Activated CD8-positive, alpha-beta memory T cell treated with anti-CD3 and anti-CD28 coated beads for 1 hour (primary cell): ENCODE measurements around the gene ANKRD63.

Source experiments
- DNase-seq, 2 donors: peaks; one replicate each; pipeline ENCODE4 v3.0.0-alpha.2; 2020; ENCODE audit warnings: low read depth in 1 of 2; ENCODE audit errors: extremely low read depth in 1 of 2

The ANKRD63 gene

GRCh38 chr15:40282869-40283614 is at the start of gene ANKRD63:
ANKRD63 (minus strand) TSS chr15:40283064; CDS start chr15:40282586, 478 bp downstream.
- peak in 1 of 2 donors; percentile 25 for DNase-seq

- no peak for DNase-seq
These were observed 49.4 kb upstream of the ANKRD63 start for GRCh38 chr15:40332113-40332781.

DNA sequence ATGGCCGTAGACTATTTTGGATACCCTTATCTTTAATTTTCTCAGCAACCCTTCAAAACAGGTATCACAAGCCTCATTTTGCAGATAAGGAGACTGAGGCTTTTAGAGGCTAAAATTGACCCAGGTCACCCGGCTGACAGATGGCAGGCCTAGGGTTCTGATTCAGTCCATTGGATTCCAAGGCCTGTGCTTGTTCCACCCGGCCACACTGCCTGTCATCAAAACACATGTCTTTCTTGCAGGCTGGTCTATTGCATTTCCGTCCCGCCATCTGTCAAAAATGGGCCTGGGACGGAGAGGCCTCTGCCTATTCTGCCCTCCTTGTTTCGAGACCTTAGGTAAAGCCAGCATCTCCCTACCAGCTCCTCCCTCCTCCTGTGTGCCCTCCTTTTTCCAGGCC is 48.8 kb upstream of the ANKRD63 start:
- no peak for DNase-seq

GRCh38 chr15:40331026-40331425 is 48.2 kb upstream of the ANKRD63 start:
- no peak for DNase-seq

GRCh38 chr15:40330368-40330836 is 47.5 kb upstream of the ANKRD63 start:
- no peak for DNase-seq

DNA sequence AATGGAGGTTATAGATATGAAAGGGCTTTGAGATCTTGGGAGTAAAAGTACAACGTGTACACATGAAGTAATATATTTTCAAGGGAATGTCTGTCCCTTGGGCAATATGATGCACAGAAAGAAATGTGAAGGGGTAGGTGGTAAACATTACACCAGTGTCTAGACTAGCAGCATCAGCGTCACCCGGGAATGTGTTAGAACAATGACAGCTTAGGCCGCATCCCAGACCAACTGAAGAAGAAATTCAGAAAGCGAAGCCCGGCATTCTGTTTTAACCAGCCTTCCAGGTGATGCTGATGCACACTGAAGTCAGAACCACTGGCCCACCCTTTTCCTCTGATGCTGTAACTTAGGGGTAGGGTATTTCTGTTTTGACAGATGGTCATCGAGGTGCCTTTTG is 46.9 kb upstream of the ANKRD63 start:
- no peak for DNase-seq

GRCh38 chr15:40328751-40329150 is 45.9 kb upstream of the ANKRD63 start:
- DNase-seq: no peak

DNA sequence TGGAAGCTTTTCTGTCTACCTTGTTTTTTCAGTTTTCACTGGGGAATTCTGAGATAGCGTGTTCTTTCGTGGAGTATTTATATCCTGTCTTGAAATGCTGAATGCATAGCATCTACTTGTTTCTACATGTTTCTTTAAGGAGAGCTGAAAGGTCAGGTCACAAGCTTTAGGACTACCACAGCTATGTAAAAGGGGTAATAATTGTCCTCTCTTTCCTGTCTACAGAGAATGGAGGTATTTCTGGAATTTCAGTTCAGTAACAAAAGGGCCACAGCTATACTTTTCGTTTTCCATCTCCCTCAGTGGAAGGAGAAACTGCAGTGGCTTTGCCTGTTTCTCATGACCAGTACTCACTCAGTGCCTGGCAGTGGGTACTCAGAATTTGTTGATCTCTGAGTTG is 45.3 kb upstream of the ANKRD63 start:
- no peak for DNase-seq

DNA sequence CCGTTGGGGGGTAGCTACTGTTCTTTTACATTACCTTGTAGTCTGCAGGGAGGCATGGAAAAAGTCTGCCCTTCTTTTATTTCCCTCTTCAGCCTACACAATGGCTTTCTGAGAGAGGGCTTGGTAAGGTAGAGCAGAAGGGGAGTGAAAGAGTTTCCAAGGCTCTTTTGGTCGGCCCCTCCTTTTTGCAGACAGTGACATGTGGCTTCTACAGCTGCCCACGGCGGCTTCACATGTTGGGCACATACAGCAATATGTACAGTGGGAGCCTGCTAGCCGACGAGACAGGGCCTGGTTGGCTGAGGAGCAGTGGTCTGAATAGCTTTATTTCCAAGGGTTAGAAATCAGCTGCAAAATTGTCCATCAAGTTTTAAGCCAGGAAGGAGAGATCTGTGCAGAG is 44.6 kb upstream of the ANKRD63 start:
- no peak for DNase-seq

DNA sequence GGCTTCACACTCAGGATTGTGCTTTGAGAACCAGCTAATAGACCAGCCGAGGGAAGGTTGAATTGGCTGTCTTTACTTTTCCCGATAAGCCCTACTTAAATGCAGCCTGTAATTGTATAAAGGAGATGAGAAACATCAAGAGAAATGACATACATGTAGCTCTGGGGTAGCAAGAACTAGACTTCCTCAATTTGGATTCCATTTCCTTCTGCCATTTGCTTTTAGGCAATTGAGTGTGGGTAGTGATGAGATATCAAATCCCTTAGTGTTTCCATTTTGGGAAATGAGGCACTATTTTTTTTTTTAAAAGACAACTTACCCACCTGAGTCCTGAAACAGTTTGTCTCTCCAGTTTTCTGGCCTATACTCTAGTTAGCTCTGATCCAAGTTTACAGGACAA is 42.8 kb upstream of the ANKRD63 start:
- DNase-seq: no peak

- DNase-seq: no peak
These were observed 42.3 kb upstream of the ANKRD63 start for GRCh38 chr15:40325188-40325587.

GRCh38 chr15:40323953-40324937 is 41.4 kb upstream of the ANKRD63 start:
- no peak for DNase-seq

GRCh38 chr15:40323239-40323952 is 40.5 kb upstream of the ANKRD63 start, which contains the start of gene INAFM2:
INAFM2 (plus strand) TSS chr15:40323692; CDS start chr15:40324056, 364 bp downstream.
- DNase-seq: peak; percentile 75 to 84

DNA sequence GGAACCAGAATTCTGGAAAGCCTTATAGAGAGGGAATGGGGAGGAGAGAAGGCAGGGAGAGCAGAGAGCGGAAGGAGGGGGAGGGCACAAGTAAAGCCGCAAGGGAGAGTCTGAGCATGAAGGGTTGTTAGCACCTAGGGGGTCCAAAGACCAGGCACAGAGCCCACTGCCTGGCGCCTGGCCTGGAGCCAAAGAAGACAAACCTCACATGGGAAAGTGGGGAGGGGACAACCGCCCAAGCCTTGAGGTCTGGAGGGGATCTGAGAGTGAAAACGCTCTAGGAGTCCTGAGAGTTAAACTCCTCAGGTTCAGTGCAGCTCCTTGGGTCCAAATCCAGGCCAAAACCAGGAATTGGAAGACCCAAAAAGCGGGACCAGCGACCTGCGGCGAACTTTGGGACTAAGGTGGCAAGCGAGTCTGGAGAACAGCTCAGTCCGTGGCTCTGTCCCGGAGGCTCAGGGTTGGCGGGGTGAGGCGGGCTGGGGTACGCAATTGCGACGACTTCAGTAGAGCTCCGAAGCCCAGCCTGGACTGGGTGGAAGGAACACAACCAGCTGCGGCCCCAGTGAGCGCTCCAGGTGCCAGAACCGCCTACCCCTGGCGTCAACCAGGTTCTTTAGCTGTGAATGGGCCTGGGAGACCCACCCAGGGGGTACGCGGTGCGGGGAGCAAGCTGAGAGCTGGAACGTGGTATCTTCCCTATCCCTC is 39.8 kb upstream of the ANKRD63 start:
- no peak for DNase-seq

- no peak for DNase-seq
These were observed 38.1 kb upstream of the ANKRD63 start for GRCh38 chr15:40320931-40321371.

- no peak for DNase-seq
These were observed 37.5 kb upstream of the ANKRD63 start for GRCh38 chr15:40320409-40320808.

GRCh38 chr15:40317580-40317979 is 34.7 kb upstream of the ANKRD63 start:
- DNase-seq: no peak

DNA sequence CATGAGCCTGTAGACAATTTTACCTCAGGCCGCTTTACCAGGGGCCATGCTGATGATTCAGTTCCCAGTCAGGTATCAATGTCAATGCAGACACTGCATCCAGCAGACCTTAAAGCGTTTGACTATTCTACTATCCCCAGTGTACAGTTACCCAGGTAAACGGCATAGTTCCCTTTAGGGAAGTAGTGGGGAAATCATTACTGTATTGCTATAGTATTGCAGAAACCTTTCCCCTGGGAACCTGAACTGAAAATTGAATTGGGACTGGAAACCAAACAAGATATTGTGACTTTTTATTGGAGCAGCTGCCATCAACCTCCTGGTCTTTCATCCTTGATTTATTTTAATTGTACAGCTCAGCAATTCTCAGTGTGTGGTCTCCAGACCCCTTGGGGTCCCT is 34.1 kb upstream of the ANKRD63 start:
- no peak for DNase-seq

DNA sequence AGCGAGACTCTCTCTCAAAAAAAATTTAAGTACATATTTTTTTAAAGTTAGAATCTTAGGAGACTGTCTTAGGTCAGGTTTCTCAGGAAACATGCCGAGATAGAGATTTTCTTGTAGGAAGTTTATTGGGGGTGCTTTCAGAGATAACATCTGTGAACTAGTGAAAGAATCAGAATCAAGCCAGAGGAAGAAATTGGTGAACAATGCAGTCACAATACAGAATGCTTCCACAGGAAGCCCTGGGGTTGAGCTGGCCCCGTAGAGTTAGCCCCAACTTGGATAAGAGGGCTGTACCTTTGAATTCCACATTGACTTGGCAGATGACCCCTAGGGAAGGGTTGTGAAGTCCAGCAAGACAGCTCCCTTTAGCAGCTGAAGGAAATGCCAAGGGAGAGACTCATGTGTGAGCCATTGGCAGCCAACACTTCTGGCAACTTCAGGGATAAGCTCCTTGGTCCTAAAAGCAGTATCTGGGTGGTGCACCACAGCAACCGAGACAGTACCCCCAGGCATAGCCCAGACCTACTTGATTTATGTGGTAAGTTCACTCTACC is 31.9 kb upstream of the ANKRD63 start:
- no peak for DNase-seq
